Endodermal cell (in vitro differentiated cells): ENCODE measurements around the gene TMEFF1. TPM values are rescaled to one million over a fixed set of nuclear protein-coding genes. Genes with fewer than 3 reads are reported as not detected.

Source experiments
- DNase-seq: peaks from one replicate; pipeline ENCODE4 v3.0.0-alpha.2; 2017
- H3K27ac ChIP-seq: 2 replicates; pipeline ENCODE4 v1.5.1; 2013; ENCODE audit warnings: mild to moderate bottlenecking, low read depth, low read length, moderate library complexity
- H3K27me3 ChIP-seq: 2 replicates; pipeline ENCODE4 v1.6.1; 2013; ENCODE audit warnings: mild to moderate bottlenecking, low read length, moderate library complexity; ENCODE audit not compliant: insufficient read depth, control insufficient read depth, poor library complexity, severe bottlenecking
- H3K36me3 ChIP-seq: 2 replicates; pipeline ENCODE4 v1.7.0; 2013; ENCODE audit warnings: mild to moderate bottlenecking, low read length, moderate library complexity; ENCODE audit not compliant: control insufficient read depth, insufficient read depth
- H3K4me1 ChIP-seq: one replicate; pipeline ENCODE4 v1.7.0; 2013; ENCODE audit warnings: low read length; ENCODE audit not compliant: control insufficient read depth, insufficient read depth
- H3K4me3 ChIP-seq: 2 replicates; pipeline ENCODE4 v1.5.1; 2013; ENCODE audit warnings: mild to moderate bottlenecking, low read length, moderate library complexity
- H3K9ac ChIP-seq: 2 replicates; pipeline ENCODE4 v1.6.1; 2013; ENCODE audit warnings: mild to moderate bottlenecking, low read length, moderate library complexity; ENCODE audit not compliant: poor library complexity, severe bottlenecking; ENCODE audit errors: extremely low read depth
- H3K9me3 ChIP-seq: 2 replicates; pipeline ENCODE4 v1.6.1; 2013; ENCODE audit warnings: mild to moderate bottlenecking, low read length, moderate library complexity; ENCODE audit not compliant: control insufficient read depth
- H3K27ac Mint-ChIP-seq: 2 replicates; pipeline ENCODE4 v1.8.0; 2020; ENCODE audit warnings: mixed read lengths
- H3K27me3 Mint-ChIP-seq: 2 replicates; pipeline ENCODE4 v1.8.0; 2021; ENCODE audit warnings: mild to moderate bottlenecking, mixed read lengths; ENCODE audit not compliant: insufficient read depth
- H3K36me3 Mint-ChIP-seq: 2 replicates; pipeline ENCODE4 v1.8.0; 2020; ENCODE audit warnings: low read depth, mixed read lengths
- H3K4me1 Mint-ChIP-seq: 2 replicates; pipeline ENCODE4 v1.8.0; 2020; ENCODE audit warnings: mixed read lengths
- H3K4me3 Mint-ChIP-seq: 2 replicates; pipeline ENCODE4 v1.8.0; 2020; ENCODE audit warnings: mild to moderate bottlenecking, moderate library complexity, mixed read lengths
- H3K9me3 Mint-ChIP-seq: 2 replicates; pipeline ENCODE4 v1.8.0; 2020; ENCODE audit warnings: mild to moderate bottlenecking, mixed read lengths
- CTCF ChIP-seq: fragments of 200-600 bp; sonication (generic); conservative IDR thresholded peaks from 2 replicates; pipeline ENCODE4 v1.5.0; 2021; ENCODE audit warnings: antibody characterized with exemption, mild to moderate bottlenecking
- WGBS, 2 experiments: methylation state at CpG; one replicate each; pipeline versions ENCODE4 v1.1.5 to v1.1.7; 2013; ENCODE audit warnings: missing lambda C conversion rate in 2 of 2, mixed read lengths in 1 of 2; ENCODE audit not compliant: insufficient coverage in 1 of 2, insufficient read length in 1 of 2; 5-methylcytosine and 5-hydroxymethylcytosine counted together
- total RNA-seq, 2 donors: library from RNA; stranded (reverse); fragmentation: NEBNext Ultra II Directional in 1 of 2; extraction: Animal tissue kit (Norgen Biotek cat#: 25700) in 1 of 2; gene quantifications; 2 replicates in 1 of 2; 3 replicates in 1 of 2; pipeline ENCODE4 v1.2.1, GENCODE V29; 2021

Gene TMEFF1
- total RNA-seq, 2 donors from 2014 or later: 67.5 to 111 TPM

DNA sequence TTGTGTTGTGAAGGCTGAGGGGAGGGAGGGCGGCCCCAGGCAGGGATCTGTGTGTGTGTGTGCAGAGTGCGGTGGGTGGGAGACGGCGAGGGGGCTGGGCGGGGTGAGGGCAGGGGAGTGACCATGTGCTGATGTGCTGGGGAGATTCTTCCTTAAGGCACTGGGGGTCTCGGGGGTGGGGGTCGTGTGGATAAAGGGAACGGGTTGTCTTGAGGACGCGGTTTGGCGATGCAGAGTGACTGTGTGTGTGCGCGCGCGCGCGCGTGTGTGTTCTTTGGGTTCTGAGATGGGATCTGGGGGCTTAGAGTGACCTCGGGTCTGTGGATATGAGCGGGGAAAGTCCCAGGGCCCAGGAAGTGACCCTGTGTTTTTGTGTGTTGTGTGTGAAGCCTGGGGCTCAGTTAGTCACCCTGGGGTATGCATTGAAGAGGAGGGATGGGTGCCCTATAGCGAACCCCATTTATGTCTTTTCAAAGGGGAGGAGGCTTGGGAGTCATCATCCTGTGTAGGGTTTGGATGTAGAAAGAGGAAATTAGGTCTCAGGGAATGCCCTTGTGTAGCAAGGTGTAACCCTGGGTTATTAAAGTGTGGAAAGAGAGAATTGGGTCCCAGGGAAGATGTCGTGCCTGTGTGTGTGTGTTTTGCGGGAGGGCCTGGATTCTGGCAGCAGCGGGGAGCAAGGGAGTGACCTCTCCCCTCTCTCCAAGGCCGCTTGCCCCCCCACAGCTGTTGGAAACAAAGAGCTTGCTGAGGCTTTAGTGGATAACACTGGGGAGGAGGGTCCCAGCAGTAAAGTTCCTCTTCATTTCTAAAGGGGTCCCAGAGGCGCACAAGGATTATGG, 1.4 kb downstream of the TMEFF1 start:
- Mint-ChIP-seq H3K4me1 (peaks cover 27% of the 10 kb centered on the region), H3K27me3 (no peaks in the 10 kb centered on the region), H3K36me3 (peaks cover 18% of the 10 kb centered on the region), H3K4me3 (peak overlapping the region; percentile 81), H3K27ac (peak overlapping the region; percentile 67), H3K9me3 (no peaks in the 10 kb centered on the region)
- H3K4me1 ChIP-seq: no peaks in the 10 kb centered on the region
- TF ChIP-seq CTCF: no peak
- H3K27me3 ChIP-seq: no peaks in the 10 kb centered on the region
- 3 to 4% methylated on average over 4 to 26 of the region's 26 CpGs for WGBS, 2 experiments
- H3K36me3 ChIP-seq: no peaks in the 10 kb centered on the region
- peak overlapping the region; percentile 98 for H3K4me3 ChIP-seq
- peak overlapping the region; percentile 92 for H3K27ac ChIP-seq
- H3K9ac ChIP-seq: peak overlapping the region; percentile 77
- DNase-seq: peak; percentile 68
- H3K9me3 ChIP-seq: no peaks in the 10 kb centered on the region

DNA sequence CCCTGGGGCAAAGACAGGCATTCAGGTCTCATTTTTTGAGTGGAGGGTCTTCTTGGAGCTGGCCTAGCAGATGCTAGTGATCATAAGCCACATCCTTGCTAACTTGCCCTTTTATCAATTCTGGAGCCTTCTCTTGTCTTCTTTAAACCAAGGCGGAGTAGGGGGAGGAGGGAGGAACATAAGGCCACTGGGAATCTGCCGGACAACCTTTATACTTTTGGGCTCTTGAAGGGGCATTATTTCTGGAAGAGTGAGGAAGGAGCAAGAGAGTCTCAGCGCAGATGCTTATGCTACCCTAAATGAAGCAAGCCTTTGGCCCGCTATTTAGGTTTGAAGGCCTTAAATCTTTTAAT, 2.0 kb downstream of the TMEFF1 start:
- Histone ChIP-seq H3K27me3 (no peaks in the 10 kb centered on the region), H3K4me3 (peak overlapping the region; percentile 98), H3K27ac (peak overlapping the region; percentile 92), H3K4me1 (no peaks in the 10 kb centered on the region), H3K9me3 (no peaks in the 10 kb centered on the region), H3K9ac (peak overlapping the region; percentile 77), H3K36me3 (no peaks in the 10 kb centered on the region)
- H3K36me3 Mint-ChIP-seq: peaks cover 24% of the 10 kb centered on the region
- 52 to 77% methylated on average over 2 to 4 of the region's 4 CpGs for WGBS, 2 experiments
- H3K4me3 Mint-ChIP-seq: peak overlapping the region; percentile 81
- DNase-seq: no peak
- no peak for TF ChIP-seq CTCF
- peak overlapping the region; percentile 67 for H3K27ac Mint-ChIP-seq
- peaks cover 5% of the 10 kb centered on the region for H3K9me3 Mint-ChIP-seq
- H3K4me1 Mint-ChIP-seq: peaks cover 27% of the 10 kb centered on the region
- no peaks in the 10 kb centered on the region for H3K27me3 Mint-ChIP-seq

GRCh38 chr9:100477241-100477640, 4.3 kb downstream of the TMEFF1 start:
- peaks cover 25% of the 10 kb centered on the region for H3K36me3 Mint-ChIP-seq
- H3K4me1 Mint-ChIP-seq: peaks cover 26% of the 10 kb centered on the region
- Histone ChIP-seq H3K9ac (no peak overlapping the region), H3K27me3 (no peaks in the 10 kb centered on the region), H3K27ac (no peak overlapping the region), H3K4me3 (no peak overlapping the region), H3K36me3 (no peaks in the 10 kb centered on the region), H3K9me3 (no peaks in the 10 kb centered on the region), H3K4me1 (no peaks in the 10 kb centered on the region)
- no peak overlapping the region for H3K4me3 Mint-ChIP-seq
- H3K27ac Mint-ChIP-seq: no peak overlapping the region
- H3K9me3 Mint-ChIP-seq: peaks cover 5% of the 10 kb centered on the region
- no peak for TF ChIP-seq CTCF
- H3K27me3 Mint-ChIP-seq: no peaks in the 10 kb centered on the region
- DNase-seq: no peak
- 95 to 100% methylated on average over 1 to 4 of the region's 4 CpGs for WGBS, 2 experiments
